ENCODE results near the gene NRXN3.

The NRXN3 gene

DNA sequence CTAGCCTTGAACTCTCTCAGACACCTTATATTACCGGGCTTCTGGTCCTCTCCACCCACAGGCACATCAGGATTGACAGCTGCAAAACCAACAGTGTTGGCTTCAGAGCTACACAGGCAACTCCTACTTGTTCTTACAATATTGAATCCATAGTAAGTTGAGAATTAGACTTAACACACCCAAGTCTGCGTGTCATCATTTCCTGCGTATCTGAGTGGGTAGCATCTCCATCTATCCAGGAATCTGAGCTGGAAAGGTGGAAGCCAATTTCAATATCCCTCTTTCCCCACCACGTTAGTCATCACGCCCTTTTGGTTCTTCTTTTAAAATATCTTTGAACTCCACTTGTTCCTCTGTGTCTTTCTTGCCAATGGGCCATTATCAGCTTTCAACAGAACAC, 37.2 kb downstream of the NRXN3 start:
- TF ChIP-seq, protein P1, sequence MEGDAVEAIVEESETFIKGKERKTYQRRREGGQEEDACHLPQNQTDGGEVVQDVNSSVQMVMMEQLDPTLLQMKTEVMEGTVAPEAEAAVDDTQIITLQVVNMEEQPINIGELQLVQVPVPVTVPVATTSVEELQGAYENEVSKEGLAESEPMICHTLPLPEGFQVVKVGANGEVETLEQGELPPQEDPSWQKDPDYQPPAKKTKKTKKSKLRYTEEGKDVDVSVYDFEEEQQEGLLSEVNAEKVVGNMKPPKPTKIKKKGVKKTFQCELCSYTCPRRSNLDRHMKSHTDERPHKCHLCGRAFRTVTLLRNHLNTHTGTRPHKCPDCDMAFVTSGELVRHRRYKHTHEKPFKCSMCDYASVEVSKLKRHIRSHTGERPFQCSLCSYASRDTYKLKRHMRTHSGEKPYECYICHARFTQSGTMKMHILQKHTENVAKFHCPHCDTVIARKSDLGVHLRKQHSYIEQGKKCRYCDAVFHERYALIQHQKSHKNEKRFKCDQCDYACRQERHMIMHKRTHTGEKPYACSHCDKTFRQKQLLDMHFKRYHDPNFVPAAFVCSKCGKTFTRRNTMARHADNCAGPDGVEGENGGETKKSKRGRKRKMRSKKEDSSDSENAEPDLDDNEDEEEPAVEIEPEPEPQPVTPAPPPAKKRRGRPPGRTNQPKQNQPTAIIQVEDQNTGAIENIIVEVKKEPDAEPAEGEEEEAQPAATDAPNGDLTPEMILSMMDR (IDR thresholded peaks at IDR 0.05; ENCODE audit: extremely low read depth, missing control alignments): no peak
- no peak for DNase-seq (ENCODE audit: low spot score)

DNA sequence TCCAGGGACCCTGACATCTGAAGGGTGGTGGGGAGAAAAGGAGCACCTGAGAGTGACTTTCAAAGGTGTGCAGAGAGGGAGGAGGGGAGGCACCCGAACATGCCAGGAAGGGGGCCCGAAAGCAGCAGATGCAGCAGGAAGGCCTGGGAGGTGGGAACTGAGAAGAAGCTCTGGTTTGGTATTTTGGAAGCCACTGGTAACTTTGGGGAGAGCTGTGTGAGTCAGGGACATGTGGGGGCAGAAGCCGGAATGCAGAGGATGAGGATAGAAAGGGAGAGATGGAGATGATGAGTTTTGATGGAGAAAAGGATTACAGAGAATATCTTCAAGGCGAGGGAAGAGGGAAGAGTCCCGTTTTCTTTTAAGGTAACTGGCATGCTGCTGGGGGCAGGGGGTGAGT, 50.1 kb downstream of the NRXN3 start:
- TF ChIP-seq, protein P1 (IDR thresholded peaks at IDR 0.05; ENCODE audit: extremely low read depth, missing control alignments): no peak
- no peak for DNase-seq (ENCODE audit: low spot score)

DNA sequence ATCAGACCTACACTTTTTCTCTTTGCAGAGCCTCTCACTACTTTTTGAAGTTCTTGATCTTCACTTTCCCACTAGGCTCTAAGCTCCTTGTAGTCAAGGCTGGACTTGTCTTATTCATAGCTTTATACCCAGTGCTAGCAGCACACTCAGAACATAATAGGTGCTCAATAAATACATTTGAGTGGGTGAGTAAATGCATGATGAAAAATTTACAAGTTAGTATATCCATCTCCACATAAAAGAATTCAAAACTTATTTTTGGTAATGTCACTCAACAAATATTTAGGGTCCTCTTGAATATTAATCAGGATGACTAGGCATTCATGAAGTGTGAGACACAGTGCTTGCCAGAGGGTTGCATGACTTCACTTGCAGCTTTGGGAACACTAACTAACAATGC, 52.6 kb downstream of the NRXN3 start:
- no peak for DNase-seq (ENCODE audit: low spot score)
- TF ChIP-seq, protein P1 (IDR thresholded peaks at IDR 0.05; ENCODE audit: extremely low read depth, missing control alignments): no peak

DNA sequence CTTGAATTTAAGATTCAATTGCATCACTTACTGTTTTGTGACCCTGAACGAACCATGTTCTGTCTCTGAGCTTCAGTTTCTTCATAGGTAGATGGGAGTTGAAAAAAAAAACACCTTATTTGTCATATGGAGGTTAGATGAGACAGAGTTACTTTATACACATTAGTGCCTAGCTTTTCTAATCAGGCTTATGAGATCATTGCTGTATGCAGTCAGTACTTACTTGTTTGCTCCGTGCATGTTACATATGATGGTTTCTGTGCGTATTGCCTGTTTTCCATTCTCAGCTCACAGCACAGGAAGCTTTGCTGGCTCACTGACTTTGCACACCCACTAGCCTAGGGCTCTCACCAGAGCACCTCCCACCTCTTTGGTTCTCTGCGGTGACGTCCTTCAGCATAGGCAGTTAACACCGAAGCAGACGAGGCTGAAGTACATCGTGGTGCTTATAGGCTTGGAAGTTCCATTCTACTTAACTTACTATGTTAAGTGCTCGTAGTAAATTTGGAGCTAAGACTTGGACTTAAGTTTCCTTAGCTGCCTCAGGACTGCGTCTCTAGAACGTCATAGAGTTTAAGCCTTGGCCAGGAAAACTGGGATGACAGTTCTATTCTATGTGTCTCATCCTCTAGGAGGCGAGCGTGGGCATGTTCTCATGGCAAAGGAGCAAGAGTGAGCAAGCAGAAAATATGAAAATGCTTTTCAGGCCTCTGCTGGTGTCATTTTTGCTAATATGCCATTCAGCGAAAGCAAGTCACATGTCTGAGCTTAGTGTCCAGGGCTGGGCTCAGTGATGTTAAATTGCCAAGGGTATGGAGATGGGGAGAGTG, 57.3 kb downstream of the NRXN3 start:
- DNase-seq (ENCODE audit: low spot score): no peak

DNA sequence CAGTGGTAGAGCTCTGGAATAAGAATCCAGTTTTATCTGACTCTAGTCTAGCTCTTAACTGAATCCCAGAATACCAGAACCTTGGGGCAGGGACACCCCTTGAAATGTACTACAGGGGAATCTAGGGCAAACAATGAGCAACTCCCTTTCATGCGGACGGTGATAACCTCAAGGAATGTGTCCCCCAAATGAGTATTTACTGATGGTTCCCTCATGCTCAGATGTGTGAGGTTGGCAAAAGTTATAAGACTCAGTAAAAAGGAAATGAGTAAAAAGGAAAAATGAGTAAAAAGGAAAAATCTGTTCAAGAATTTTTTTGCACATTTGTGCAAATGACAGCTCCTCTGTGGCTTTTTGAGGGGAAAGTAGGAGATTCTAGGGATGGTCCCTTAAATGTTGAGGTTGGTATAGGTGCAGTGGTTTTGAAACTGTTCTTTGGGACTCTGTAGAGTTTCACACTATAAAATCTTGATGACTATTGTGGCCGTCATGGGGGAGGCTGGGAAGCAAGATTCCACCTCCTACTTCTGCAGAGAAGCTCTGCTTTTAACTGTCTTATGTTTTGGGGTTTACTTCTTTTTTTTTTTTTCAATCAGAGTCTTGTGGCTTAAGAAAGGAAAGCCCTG, 58.6 kb downstream of the NRXN3 start:
- DNase-seq (ENCODE audit: low spot score): no peak
- TF ChIP-seq, protein P1 (IDR thresholded peaks at IDR 0.05; ENCODE audit: extremely low read depth, missing control alignments): no peak

More for the DNA sequence above, 57.3 kb downstream of the NRXN3 start:
- TF ChIP-seq, protein P1 (IDR thresholded peaks at IDR 0.05; ENCODE audit: extremely low read depth, missing control alignments): no peak

DNA sequence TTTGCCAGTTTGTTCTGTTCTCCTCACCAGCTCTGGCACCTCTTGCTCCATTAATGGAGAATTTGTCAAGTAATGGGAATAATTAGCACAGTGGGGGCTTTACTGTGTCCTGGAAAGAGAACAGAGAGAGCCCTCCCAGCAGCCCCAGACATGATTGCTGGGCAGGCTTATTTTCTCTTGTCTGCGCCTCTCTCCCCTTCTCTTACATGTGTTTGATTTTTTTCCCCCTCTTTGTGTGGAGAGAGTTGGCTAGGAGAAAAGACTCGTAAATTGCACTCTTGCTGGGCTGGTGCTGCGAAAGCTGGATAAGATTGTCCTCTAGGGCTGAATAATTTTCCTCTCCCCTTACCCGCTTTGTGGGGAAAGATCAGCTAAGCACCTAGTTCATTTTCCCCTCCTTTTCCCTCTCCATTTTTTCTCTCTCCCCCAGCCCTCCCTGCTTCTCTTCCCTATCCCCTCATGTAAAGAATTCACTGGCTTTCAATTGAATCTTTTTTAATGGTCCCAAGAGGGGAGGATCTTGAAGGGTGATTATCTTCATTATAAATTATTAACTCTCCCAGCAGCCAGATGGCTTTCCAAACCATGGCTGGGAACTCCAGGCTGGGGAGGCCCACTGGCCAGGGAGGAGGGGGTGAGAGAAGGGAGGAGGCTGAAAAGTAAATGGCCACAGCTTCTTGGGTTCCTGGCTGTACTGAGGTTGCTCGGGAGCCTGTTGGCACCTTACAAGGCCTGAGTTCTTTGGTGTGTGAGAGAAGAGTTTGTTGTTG, 62.2 kb downstream of the NRXN3 start:
- no peak for DNase-seq (ENCODE audit: low spot score)

More for the DNA sequence above, 62.2 kb downstream of the NRXN3 start:
- TF ChIP-seq, protein P1 (IDR thresholded peaks at IDR 0.05; ENCODE audit: extremely low read depth, missing control alignments): no peak

Measured in GM20000 (cell line).